HG03460 (cell line): Measurements from ENCODE around the gene IL1F10.

ENCODE experiments used
- ATAC-seq: cut with Tn5 transposase; IDR thresholded peaks from one replicate; pipeline ENCODE4 v1.9.1; 2021; ENCODE audit not compliant: unreplicated experiment

The IL1F10 gene, protein sequence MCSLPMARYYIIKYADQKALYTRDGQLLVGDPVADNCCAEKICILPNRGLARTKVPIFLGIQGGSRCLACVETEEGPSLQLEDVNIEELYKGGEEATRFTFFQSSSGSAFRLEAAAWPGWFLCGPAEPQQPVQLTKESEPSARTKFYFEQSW

DNA sequence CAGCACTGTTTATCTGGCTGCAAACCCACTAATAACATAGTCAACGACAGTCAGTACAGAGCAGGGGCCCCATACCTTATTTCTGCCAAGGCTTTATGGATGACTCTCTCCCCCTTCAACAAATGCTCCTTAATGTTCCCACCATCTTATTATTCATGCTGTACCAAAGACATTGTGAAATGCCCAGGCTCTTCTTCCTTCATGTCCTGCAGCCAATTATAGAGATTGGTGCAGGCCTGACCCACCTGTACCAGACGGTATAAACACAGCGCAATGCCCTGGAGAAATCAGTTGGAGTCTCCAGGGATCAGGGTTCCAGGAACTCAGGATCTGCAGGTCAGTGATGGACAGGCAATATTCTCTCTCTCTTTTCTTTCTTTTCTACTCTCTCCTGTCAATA is at the start of gene IL1F10:
Gene IL1F10, plus strand, starts transcription at position 290 of the 400 bp plus-strand sequence. CDS start 4,769 bp downstream, outside the sequence.
- no peak for ATAC-seq

DNA sequence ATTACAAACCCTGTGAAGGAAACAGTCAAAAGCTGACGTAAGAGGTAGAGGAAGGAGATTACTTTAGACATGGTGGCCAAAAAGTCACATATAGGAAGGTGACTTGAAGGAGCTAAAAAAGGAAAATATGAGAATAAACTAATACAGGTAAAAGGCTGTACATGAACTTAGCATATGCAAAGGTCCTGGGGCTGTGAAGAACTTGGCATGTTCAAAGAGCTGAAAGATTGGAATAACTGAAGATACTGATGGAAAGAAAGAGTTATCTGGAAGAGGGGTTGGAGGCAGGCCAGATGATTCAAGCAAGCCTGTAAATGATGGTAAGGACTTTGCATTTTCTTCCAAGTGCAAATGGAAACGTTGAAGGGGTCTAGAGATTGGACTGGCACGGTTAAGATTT is 49.3 kb upstream of the IL1F10 start:
- ATAC-seq = no peak

GRCh38 chr2:113021312-113021711 is 46.5 kb upstream of the IL1F10 start:
- ATAC-seq = no peak

- ATAC-seq = no peak
Observed at GRCh38 chr2:113024764-113025163, 43.0 kb upstream of the IL1F10 start.

DNA sequence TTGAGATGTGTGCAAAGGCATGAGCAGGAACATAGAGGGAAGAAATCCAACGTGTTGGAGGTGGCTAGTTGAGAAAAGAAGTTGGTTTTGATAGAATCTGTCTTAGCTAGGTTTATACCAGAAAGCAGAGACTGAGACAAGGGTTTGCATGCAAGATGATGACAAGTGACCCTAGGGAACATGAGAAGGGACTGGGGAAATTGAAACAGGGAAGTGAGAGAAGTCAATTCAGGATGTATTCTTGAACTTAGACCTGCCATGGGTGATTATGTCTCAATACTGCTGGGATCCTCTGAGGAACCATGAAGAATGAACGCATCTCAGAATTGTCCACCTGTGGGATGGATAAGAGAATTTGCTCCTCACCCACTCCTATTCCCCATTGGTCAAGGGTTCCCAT is 42.0 kb upstream of the IL1F10 start:
- ATAC-seq = no peak

- ATAC-seq = no peak
Observed at GRCh38 chr2:113027691-113028090, 40.1 kb upstream of the IL1F10 start.

- no peak for ATAC-seq
Observed at GRCh38 chr2:113028112-113028511, 39.7 kb upstream of the IL1F10 start.

DNA sequence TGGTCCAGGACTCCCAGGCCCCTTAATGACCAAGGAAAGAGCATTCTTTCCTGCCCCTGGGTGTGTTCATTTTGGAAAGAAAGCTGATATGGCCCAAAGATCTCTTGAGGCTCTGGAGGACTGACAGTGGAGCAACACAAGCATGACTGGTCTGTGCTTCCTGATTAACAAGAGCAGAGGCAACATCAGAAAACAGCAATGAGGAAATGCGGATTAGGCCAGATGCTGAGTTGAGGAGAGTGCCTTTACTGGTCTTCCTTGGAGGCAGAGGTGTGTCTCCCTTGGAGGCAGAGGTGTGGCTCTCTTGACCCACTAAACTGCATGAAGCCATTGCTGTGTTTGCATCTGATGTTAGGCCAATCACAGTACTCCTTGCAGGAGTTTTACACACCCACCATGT is 35.0 kb upstream of the IL1F10 start:
- no peak for ATAC-seq

DNA sequence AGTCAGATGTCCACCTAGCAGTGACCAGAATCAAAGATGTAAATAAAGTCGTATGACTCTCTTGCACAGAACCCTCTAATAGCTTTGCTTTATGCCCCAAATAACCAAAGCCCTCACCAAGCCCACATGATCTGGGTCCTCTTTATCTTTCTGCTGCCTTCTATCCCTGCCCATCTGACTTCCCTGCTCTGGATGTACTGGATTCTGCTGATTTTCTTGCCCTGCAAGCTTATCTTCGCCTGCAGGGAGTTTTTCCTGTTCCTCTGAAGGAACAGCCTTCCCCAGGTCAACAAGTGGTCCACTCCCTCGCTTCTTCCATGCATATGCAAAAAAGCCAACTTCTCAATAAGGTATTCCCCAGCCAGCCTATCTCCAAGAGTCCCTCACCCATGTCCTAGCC is 33.8 kb upstream of the IL1F10 start:
- no peak for ATAC-seq

DNA sequence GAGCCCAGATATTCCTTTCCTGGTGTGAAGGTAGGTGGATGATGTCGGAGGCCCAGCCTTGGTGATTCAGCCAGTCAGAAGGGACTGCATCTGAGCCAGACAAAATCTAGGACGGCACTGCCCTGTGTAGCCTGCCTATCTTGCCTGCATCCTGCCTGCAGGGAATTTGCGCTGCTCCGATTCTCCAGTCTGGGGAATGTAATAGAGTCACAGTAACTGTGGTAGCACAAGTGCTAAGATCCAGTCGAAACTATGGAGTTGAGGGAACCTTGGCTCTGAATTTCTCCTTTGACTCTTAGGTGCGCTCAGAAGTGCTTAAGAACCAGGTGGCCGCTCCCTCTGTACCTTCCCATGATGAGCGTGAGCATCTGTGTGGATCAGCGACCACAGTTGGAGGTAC is 31.0 kb upstream of the IL1F10 start:
- no peak for ATAC-seq

DNA sequence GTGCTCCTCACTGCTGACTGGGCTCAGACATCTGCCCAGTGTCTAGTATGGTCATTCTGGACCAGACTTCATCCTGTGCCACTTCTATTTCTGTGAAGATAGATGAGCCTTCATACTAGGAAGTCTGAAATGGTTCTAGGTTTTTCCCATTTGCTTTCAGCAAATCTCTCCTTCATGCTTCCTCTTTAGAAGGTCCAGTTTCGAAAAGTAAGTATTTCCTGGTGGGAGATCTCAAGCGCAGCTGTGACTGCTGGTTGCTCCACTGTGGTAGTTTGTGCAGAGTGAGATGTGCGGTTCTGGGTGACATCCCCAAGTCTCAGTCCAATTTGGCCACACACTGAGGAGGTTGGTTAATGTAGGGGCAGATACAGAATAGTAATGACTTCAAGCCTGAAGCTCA is 29.5 kb upstream of the IL1F10 start:
- no peak for ATAC-seq

DNA sequence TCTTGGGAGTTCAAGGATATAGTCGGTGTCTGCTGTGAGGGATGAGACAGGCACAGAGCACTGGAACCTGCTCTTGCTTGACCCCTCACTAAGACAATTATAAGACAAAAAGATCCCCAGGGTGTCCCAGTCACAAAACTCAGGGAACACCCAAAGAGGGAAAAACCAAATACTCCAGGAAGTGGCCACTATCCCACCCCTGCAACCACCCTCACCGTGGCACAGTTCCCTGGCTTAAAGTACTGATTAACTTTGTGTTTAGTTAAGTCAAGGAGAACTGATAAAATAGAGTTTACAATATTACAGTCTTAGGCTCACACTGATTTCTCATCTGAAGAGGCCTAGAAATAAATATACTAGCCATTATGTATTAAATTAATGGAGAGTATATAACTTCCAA is 28.6 kb upstream of the IL1F10 start:
- ATAC-seq = no peak

GRCh38 chr2:113039719-113040118 is 28.1 kb upstream of the IL1F10 start:
- ATAC-seq = no peak

- ATAC-seq = no peak
Observed at GRCh38 chr2:113041871-113042270, 25.9 kb upstream of the IL1F10 start.

- ATAC-seq = no peak
Observed at GRCh38 chr2:113046465-113046864, 21.3 kb upstream of the IL1F10 start.

DNA sequence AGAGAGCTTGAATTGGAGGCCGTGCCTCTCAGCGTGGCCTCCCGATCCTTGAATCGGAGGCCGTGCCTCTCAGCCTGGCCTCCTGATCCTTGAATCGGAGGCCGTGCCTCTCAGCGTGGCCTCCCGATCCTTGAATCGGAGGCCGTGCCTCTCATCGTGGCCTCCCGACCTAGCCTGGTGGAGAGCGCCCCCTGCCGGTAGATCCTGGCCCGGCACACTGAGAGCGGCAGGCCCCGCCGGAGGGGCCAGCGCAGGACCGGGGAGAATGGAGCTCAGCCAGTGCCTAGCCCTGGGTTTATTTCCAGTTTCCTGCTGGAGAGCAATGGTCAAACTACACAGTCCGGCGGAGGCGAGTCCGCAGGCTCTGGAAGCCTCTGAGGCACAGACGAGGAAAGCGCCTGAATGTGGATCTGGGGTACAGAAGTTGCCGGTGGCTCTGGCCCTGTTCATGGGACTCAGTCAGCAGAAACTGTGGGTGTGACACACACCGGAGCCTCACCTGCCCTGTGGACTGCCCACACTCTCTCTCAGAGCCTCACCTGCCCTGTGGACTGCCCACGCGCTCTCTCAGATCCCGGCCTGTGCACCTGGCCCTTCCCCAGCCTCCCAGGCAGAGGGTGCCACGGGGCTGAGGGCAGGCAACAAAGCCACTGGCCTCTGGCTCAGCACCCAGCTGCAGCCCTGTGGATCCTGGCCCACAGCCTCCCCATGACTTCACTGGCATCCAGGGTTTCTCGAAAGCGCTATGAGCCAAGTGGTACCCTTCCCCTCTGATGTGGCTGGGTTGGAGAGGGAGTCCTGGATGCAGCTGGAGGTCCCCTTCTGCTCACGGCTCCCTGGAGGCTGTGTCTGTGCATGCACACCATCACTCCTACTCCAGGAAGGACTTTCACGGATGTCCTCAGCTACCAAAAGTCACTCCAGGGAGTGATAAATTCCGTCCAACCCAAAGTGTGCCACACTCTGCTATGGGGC is 16.6 kb upstream of the IL1F10 start:
- ATAC-seq = no peak

DNA sequence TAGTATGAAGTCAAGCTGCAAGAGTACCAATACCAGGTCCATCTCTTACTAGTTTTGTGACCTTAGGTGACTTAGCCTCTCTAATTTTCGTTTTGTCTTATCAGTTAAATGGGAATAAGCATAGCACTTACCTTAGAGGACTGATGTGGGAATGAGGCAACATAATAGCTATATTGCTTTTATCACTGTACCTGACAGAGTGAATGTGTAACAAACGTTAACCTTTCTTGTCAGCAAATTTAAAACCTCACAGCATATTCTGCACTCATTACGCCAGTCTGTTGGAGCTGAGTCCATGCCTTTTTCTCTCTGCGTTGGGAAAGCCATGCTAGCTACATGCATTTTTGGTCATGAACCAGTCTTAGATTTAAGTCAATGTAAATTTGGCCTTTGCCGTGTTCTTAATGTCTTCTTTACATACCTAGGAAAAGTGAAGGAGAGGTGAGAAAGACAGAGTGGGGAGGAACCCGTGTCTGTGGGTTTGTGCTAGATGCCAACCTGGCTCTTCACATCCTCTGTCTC is 15.3 kb upstream of the IL1F10 start, which contains the start of gene IL36B:
Gene IL36B, minus strand, starts transcription at position 472 of the 522 bp plus-strand sequence.
- ATAC-seq = no peak

DNA sequence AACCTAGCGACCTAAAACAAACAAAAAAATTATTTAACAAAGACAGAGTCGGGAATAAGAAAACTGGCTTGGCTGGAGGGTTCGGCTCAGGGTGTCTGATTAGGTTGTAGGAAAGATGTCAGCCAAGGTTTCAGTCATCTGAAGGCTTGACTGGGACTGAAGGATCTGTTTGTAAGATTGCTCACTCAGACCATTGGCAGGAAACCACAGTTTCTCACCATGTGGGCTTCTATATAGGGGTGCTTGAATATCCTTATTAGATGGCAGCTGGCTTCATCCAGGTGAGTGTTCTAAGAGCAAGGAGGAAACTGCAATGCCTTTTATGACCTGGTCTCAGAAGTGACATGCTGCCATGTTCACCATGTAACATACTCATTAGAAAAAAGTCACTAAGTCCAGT is 14.1 kb upstream of the IL1F10 start:
- no peak for ATAC-seq

GRCh38 chr2:113054066-113054465 is 13.7 kb upstream of the IL1F10 start:
- ATAC-seq = no peak

DNA sequence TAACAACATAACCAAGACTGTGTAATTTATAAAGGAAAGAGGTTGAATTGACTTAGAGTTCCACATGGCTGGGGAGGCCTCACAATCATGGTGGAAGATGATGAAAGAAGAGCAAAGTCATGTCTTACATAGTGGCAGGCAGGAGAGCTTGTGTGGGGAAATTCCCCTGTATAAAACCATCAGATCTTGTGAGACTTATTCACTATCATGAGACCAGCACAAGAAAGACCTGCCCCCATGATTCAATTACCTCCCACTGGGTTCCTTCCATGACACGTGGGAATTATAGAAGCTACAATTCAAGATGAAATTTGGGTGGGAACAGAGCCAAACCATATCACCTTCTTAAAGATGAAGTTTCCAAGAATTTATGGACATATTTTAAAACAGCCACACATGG is 11.2 kb upstream of the IL1F10 start:
- ATAC-seq = no peak

DNA sequence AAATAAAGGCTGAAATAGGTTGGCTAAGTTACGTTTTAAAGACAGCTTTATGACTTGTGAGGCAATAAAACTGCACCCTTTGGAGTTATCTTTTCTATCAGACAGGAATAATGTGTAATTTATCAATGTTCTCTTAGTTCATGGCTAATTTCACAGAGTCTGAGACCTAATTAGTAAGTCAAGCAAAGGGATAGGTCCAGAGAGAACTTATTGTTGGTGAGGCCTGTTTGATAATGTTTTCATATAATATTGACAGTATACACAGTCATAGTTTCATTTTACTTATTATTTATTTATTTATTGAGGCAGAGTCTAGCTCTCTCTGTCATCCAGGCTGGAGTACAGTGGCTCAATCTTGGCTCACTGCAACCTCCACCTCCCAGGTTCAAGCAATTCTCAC is 10.7 kb upstream of the IL1F10 start:
- ATAC-seq = no peak

DNA sequence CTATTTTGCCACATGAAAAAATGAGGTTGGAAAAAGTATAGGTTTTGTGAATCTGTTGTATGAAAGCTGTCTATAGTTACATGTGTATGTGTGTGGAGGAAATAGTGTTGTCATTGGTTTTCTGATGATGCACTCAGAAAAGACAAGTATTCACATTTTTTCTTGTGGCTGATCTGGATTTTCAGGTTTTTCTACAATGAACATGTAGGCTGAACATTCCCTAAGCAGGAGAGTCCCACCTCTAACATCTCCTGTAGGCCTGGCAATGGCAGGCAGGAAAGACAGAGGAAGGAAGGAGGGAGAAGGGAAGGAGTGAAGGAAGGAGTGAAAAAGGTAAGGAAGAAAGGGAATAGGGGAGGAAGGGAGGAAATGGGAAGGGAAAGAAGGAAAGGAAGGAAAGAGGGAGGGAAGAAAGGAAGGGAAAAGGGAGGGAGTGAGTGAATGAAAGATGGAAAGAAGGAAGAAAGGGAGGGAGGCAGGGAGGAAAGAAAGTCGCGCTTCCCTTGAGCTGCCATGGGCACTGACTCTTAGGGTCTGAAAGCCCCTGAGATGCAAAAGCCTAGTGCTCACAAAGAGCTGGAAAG is 9.3 kb upstream of the IL1F10 start:
- ATAC-seq = no peak
